Neural cell (in vitro differentiated cells): Measurements from ENCODE around the gene ATP12A.

Experiments
- CTCF ChIP-seq: fragments of 450-650 bp; IDR thresholded peaks from 2 replicates; pipeline ENCODE4 v1.5.1; 2014; ENCODE audit warnings: antibody characterized with exemption, mild to moderate bottlenecking, moderate library complexity; ENCODE audit not compliant: poor library complexity, severe bottlenecking
- EP300 ChIP-seq: fragments of 450-650 bp; conservative IDR thresholded peaks from 2 replicates; pipeline ENCODE4 v1.6.1; 2014; ENCODE audit warnings: antibody characterized with exemption, mild to moderate bottlenecking, moderate library complexity; ENCODE audit not compliant: poor library complexity, severe bottlenecking
- EZH2 ChIP-seq: fragments of 200-600, 300-800 bp; shearing (Covaris generic), sonication (generic); IDR thresholded peaks from 2 replicates; pipeline ENCODE4 v1.6.1; 2014; ENCODE audit warnings: antibody characterized with exemption, low read length, borderline replicate concordance, mild to moderate bottlenecking; ENCODE audit not compliant: insufficient read depth, poor library complexity, severe bottlenecking
- MXI1 ChIP-seq: fragments of 450-650 bp; conservative IDR thresholded peaks from 2 replicates; pipeline ENCODE4 v1.6.1; 2014; ENCODE audit warnings: antibody characterized with exemption, mild to moderate bottlenecking; ENCODE audit not compliant: poor library complexity, severe bottlenecking
- POLR2AphosphoS5 ChIP-seq: IDR thresholded peaks from 2 replicates; pipeline ENCODE4 v1.6.1; 2012
- RAD21 ChIP-seq: fragments of 450-650 bp; conservative IDR thresholded peaks from 2 replicates; pipeline ENCODE4 v1.6.1; 2014; ENCODE audit warnings: antibody characterized with exemption, mild to moderate bottlenecking, moderate library complexity
- REST ChIP-seq: IDR thresholded peaks from 2 replicates; pipeline ENCODE4 v1.6.1; 2012; ENCODE audit warnings: borderline replicate concordance
- SMC3 ChIP-seq: fragments of 450-650 bp; conservative IDR thresholded peaks from 2 replicates; pipeline ENCODE4 v1.6.1; 2014; ENCODE audit warnings: antibody characterized with exemption, mild to moderate bottlenecking, moderate library complexity; ENCODE audit not compliant: poor library complexity
- TAF1 ChIP-seq: IDR thresholded peaks from 2 replicates; pipeline ENCODE4 v1.6.1; 2012; ENCODE audit warnings: low read depth

- TF ChIP-seq CTCF (no peak), RAD21 (no peak), SMC3 (no peak), POLR2AphosphoS5 (no peak), EP300 (no peak), EZH2 (no peak), MXI1 (no peak), REST (no peak), TAF1 (no peak)
Observed at GRCh38 chr13:24668511-24668910, 11.7 kb upstream of the ATP12A start.
